Adrenal gland (tissue), 5 donors: ENCODE data around the gene ATE1.

Source experiments
- POLR2A ChIP-seq, 2 donors: fragments of 450-650 bp; IDR thresholded peaks; one replicate each; pipeline ENCODE4 v1.6.1; 2017; ENCODE audit warnings: antibody characterized with exemption in 2 of 2, mild to moderate bottlenecking in 2 of 2, moderate library complexity in 1 of 2
- TF ChIP-seq, protein P1 (sequence below), 6 experiments: fragments of 450-650 bp in 4 of 6; fragments of 200-600 bp in 2 of 6; sonication (generic) in 1 of 6; IDR thresholded peaks; 1 replicate in 5 of 6; 2 replicates in 1 of 6; pipeline versions ENCODE4 v1.5.1 to v1.8.0; 2016 to 2021; ENCODE audit warnings: antibody characterized with exemption in 6 of 6, mild to moderate bottlenecking in 2 of 6, moderate library complexity in 1 of 6
- donor health status: DM: no; HTN: no; CAD: no.

DNA sequence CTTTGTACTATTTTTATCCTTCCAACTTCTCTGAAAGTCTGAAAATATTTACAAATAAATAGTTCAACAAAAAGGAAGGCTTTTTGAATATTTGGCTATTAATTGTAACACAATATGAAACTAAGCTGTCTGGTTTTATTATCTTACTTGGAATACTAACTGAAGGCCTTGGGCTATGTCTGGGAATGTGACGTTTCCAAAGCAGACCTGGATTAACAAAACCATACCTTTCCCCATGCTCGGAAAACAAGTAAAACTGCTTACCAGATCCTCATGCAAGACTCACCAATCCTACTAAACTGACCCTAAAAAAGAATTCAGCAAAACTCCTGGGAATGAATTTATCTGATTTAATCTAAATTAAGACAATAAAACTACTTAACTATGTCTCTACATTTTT is 116.4 kb downstream of the ATE1 start:
- TF ChIP-seq, protein P1, sequence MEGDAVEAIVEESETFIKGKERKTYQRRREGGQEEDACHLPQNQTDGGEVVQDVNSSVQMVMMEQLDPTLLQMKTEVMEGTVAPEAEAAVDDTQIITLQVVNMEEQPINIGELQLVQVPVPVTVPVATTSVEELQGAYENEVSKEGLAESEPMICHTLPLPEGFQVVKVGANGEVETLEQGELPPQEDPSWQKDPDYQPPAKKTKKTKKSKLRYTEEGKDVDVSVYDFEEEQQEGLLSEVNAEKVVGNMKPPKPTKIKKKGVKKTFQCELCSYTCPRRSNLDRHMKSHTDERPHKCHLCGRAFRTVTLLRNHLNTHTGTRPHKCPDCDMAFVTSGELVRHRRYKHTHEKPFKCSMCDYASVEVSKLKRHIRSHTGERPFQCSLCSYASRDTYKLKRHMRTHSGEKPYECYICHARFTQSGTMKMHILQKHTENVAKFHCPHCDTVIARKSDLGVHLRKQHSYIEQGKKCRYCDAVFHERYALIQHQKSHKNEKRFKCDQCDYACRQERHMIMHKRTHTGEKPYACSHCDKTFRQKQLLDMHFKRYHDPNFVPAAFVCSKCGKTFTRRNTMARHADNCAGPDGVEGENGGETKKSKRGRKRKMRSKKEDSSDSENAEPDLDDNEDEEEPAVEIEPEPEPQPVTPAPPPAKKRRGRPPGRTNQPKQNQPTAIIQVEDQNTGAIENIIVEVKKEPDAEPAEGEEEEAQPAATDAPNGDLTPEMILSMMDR (IDR thresholded peaks at IDR 0.05) = no peak
- TF ChIP-seq POLR2A (IDR thresholded peaks at IDR 0.05) = no peak
